EL (cell line): ENCODE data around the gene PCP2.

Experiments
- DNase-seq: peaks from one replicate; pipeline ENCODE4 v3.0.0-alpha.2; 2016

PCP2 gene

GRCh38 chr19:7633698-7634097 lies at the start of gene PCP2:
Gene PCP2, minus strand, starts transcription at chr19:7633719. Its CDS starts 262 bp downstream, at chr19:7633457.
- DNase-seq: no peak

GRCh38 chr19:7682175-7682855 lies 48.8 kb upstream of the PCP2 start:
- no peak for DNase-seq

GRCh38 chr19:7681340-7682174 lies 48.0 kb upstream of the PCP2 start:
- peak; percentile 78 for DNase-seq

- DNase-seq: peak; percentile 76
Measured at GRCh38 chr19:7680606-7681339, 47.3 kb upstream of the PCP2 start, which contains the start of gene TRAPPC5. Gene TRAPPC5, plus strand, starts transcription at chr19:7680833. Its CDS starts 1,421 bp downstream, at chr19:7682254.

- no peak for DNase-seq
Measured at GRCh38 chr19:7679771-7680605, 46.5 kb upstream of the PCP2 start.

- DNase-seq: no peak
Measured at GRCh38 chr19:7678971-7679751, 45.6 kb upstream of the PCP2 start.

- DNase-seq: no peak
Measured at GRCh38 chr19:7677669-7678311, 44.3 kb upstream of the PCP2 start.

- no peak for DNase-seq
Measured at GRCh38 chr19:7676854-7677253, 43.3 kb upstream of the PCP2 start, which contains the start of gene MCEMP1. Gene MCEMP1, plus strand, starts transcription at chr19:7677090. Its CDS starts 31 bp downstream, at chr19:7677121.

- no peak for DNase-seq
Measured at GRCh38 chr19:7676376-7676775, 42.9 kb upstream of the PCP2 start.

GRCh38 chr19:7674010-7675005 lies 40.8 kb upstream of the PCP2 start:
- DNase-seq: peak; percentile 65

GRCh38 chr19:7672522-7672921 lies 39.0 kb upstream of the PCP2 start:
- DNase-seq: no peak

GRCh38 chr19:7670790-7671189 lies 37.3 kb upstream of the PCP2 start:
- DNase-seq: no peak

GRCh38 chr19:7670150-7670783 lies 36.7 kb upstream of the PCP2 start:
- DNase-seq: no peak

GRCh38 chr19:7669641-7670040 lies 36.1 kb upstream of the PCP2 start:
- no peak for DNase-seq

- DNase-seq: no peak
Measured at GRCh38 chr19:7668842-7669241, 35.3 kb upstream of the PCP2 start, which contains the start of gene RETN. Gene RETN, plus strand, starts transcription at chr19:7669049. Its CDS starts 278 bp downstream, at chr19:7669327.

GRCh38 chr19:7665076-7665475 lies 31.6 kb upstream of the PCP2 start:
- no peak for DNase-seq

- no peak for DNase-seq
Measured at GRCh38 chr19:7663706-7664105, 30.2 kb upstream of the PCP2 start.

- DNase-seq: no peak
Measured at GRCh38 chr19:7662657-7663056, 29.1 kb upstream of the PCP2 start.
